Trophoblast cell (in vitro differentiated cells and primary cell): Measurements from ENCODE around the gene SLC4A4.

Experiments
- DNase-seq, 2 donors: peaks; one replicate each; pipeline ENCODE4 v3.0.0-alpha.2; 2016
- H2AFZ ChIP-seq: 2 replicates; pipeline ENCODE4 v1.6.1; 2013; ENCODE audit warnings: low read length, moderate library complexity, mild to moderate bottlenecking; ENCODE audit not compliant: insufficient read depth, poor library complexity
- H2AK5ac ChIP-seq: 2 replicates; pipeline ENCODE4 v1.6.1; 2013; ENCODE audit warnings: mild to moderate bottlenecking, low read length
- H2BK120ac ChIP-seq: 2 replicates; pipeline ENCODE4 v1.6.1; 2013; ENCODE audit warnings: low read length, mild to moderate bottlenecking, moderate library complexity; ENCODE audit not compliant: insufficient read depth, poor library complexity
- H2BK12ac ChIP-seq: 2 replicates; pipeline ENCODE4 v1.6.1; 2013; ENCODE audit warnings: mild to moderate bottlenecking, low read length, moderate library complexity
- H2BK5ac ChIP-seq: 2 replicates; pipeline ENCODE4 v1.6.1; 2013; ENCODE audit warnings: low read length, low read depth, moderate library complexity, mild to moderate bottlenecking; ENCODE audit not compliant: poor library complexity
- H3K14ac ChIP-seq: 2 replicates; pipeline ENCODE4 v1.6.1; 2013; ENCODE audit warnings: mild to moderate bottlenecking, low read length
- H3K18ac ChIP-seq: 2 replicates; pipeline ENCODE4 v1.6.1; 2013; ENCODE audit warnings: mild to moderate bottlenecking, low read length
- H3K23ac ChIP-seq: 2 replicates; pipeline ENCODE4 v1.6.1; 2013; ENCODE audit warnings: low read length
- H3K27ac ChIP-seq: 2 replicates; pipeline ENCODE4 v1.5.1; 2013; ENCODE audit warnings: low read depth, mild to moderate bottlenecking, inconsistent platforms, low read length, moderate library complexity
- H3K27me3 ChIP-seq: 2 replicates; pipeline ENCODE4 v1.6.1; 2013; ENCODE audit warnings: inconsistent platforms, mild to moderate bottlenecking, low read length, moderate library complexity; ENCODE audit not compliant: insufficient read depth
- H3K36me3 ChIP-seq, 2 experiments: 1 replicate in 1 of 2; 2 replicates in 1 of 2; pipeline ENCODE4 v1.6.1; 2013; ENCODE audit warnings: low read length in 2 of 2, mild to moderate bottlenecking in 2 of 2, moderate library complexity in 1 of 2; ENCODE audit not compliant: insufficient read depth in 2 of 2, control insufficient read depth in 1 of 2
- H3K4ac ChIP-seq: 2 replicates; pipeline ENCODE4 v1.6.1; 2013; ENCODE audit warnings: low read depth, mild to moderate bottlenecking, low read length, moderate library complexity
- H3K4me1 ChIP-seq, 2 experiments: 1 replicate in 1 of 2; 2 replicates in 1 of 2; pipeline ENCODE4 v1.6.1; 2013; ENCODE audit warnings: low read length in 2 of 2, mild to moderate bottlenecking in 2 of 2, moderate library complexity in 1 of 2; ENCODE audit not compliant: insufficient read depth in 2 of 2, control insufficient read depth in 1 of 2
- H3K4me2 ChIP-seq: 2 replicates; pipeline ENCODE4 v1.6.1; 2013; ENCODE audit warnings: inconsistent platforms, mild to moderate bottlenecking, low read length, moderate library complexity
- H3K4me3 ChIP-seq: 2 replicates; pipeline ENCODE4 v1.5.1; 2013; ENCODE audit warnings: mild to moderate bottlenecking, low read depth, low read length, inconsistent platforms
- H3K79me1 ChIP-seq: one replicate; pipeline ENCODE4 v1.6.1; 2013; ENCODE audit warnings: low read length
- H3K79me2 ChIP-seq: 2 replicates; pipeline ENCODE4 v1.6.1; 2013; ENCODE audit warnings: low read length, mild to moderate bottlenecking; ENCODE audit not compliant: control insufficient read depth, insufficient read depth, poor library complexity
- H3K9ac ChIP-seq: 2 replicates; pipeline ENCODE4 v1.6.1; 2013; ENCODE audit warnings: mild to moderate bottlenecking, low read length
- H3K9me3 ChIP-seq: 2 replicates; pipeline ENCODE4 v1.6.1; 2013; ENCODE audit warnings: low read depth, mild to moderate bottlenecking, control low read depth, inconsistent platforms, low read length; ENCODE audit not compliant: insufficient read depth
- H4K12ac ChIP-seq: 2 replicates; pipeline ENCODE4 v1.6.1; 2013; ENCODE audit warnings: low read depth, mild to moderate bottlenecking, low read length, moderate library complexity
- H4K8ac ChIP-seq: 2 replicates; pipeline ENCODE4 v1.6.1; 2013; ENCODE audit warnings: low read depth, mild to moderate bottlenecking, low read length, moderate library complexity
- H4K91ac ChIP-seq: one replicate; pipeline ENCODE4 v1.6.1; 2013; ENCODE audit warnings: low read depth, mild to moderate bottlenecking, low read length, moderate library complexity
- WGBS: extraction: QIAGEN DNeasy Blood & Tissue Kit; methylation state at CpG from one replicate; pipeline ENCODE4 v1.1.7; 2013; ENCODE audit warnings: missing lambda C conversion rate; ENCODE audit not compliant: insufficient read length, insufficient coverage; ENCODE audit errors: extremely low coverage; 5-methylcytosine and 5-hydroxymethylcytosine counted together

SLC4A4 gene

DNA sequence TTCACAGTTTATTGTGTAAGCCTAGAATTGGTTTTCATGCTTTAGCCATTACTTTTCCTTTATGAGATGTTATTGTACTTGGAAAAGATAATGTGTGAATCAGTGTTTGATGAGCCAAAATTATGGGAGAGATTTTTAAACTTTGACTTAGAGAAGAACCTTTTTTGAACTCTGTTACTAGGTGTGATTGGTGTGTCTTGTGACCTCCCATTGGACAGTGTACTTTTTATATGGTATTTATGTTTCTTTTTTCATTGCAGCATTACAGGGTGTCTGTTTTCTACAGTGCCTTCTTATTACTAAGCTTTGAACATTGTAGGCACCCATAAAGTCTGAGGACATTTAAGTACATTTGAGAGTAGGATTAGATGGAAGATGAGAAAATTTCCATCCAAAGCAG, 91.1 kb downstream of the SLC4A4 start:
- Histone ChIP-seq H3K27ac (no peak overlapping the region), H3K4me2 (no peak overlapping the region), H3K4ac (no peak overlapping the region)

DNA sequence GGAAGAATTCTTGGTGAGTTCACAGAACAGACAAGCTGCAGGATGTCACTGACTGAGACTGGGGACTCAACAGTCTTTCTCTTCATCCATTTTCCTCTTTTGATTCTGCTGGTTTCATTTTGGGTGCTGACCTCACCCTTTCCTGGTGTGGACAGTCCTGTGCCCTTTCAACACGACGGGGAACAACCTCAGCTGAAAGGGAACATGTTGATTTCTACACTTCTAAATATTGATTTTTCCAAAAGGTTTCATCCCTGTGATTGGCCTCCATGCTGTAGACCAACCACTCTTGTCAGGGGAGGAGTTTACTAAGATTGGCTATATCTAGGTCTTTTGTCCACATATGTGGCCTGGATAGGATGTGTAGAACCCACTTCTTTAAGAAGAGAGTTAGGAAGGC, 91.8 kb downstream of the SLC4A4 start:
- no peak overlapping the region for H3K4ac ChIP-seq
- H2BK5ac ChIP-seq = no peak overlapping the region
- no peak overlapping the region for H3K18ac ChIP-seq
- no peak overlapping the region for H3K27ac ChIP-seq
- H3K23ac ChIP-seq = no peak overlapping the region
- H3K79me1 ChIP-seq = no peaks in the 10 kb centered on the region
- H2AK5ac ChIP-seq = no peak overlapping the region
- no peak overlapping the region for H2BK12ac ChIP-seq
- no peaks in the 10 kb centered on the region for H3K36me3 ChIP-seq
- no CpG with 5 or more reads among the region's 2 CpGs for WGBS
- no peak overlapping the region for H4K8ac ChIP-seq
- H2AFZ ChIP-seq = no peak overlapping the region
- H4K91ac ChIP-seq = no peak overlapping the region
- H3K27me3 ChIP-seq = no peaks in the 10 kb centered on the region
- no peak overlapping the region for H3K4me3 ChIP-seq
- H3K14ac ChIP-seq = no peak overlapping the region
- H3K9me3 ChIP-seq = no peaks in the 10 kb centered on the region
- H3K4me1 ChIP-seq = no peaks in the 10 kb centered on the region
- H3K9ac ChIP-seq = no peak overlapping the region
- no peak for DNase-seq
- no peaks in the 10 kb centered on the region for H3K79me2 ChIP-seq
- H4K12ac ChIP-seq = no peak overlapping the region
- H2BK120ac ChIP-seq = no peak overlapping the region
- no peak overlapping the region for H3K4me2 ChIP-seq

More for the DNA sequence above, 91.1 kb downstream of the SLC4A4 start:
- Histone ChIP-seq H3K4me1 (no peaks in the 10 kb centered on the region), H2BK120ac (no peak overlapping the region), H3K36me3 (no peaks in the 10 kb centered on the region), H4K91ac (no peak overlapping the region), H3K79me2 (no peaks in the 10 kb centered on the region), H3K9ac (no peak overlapping the region), H2BK12ac (no peak overlapping the region), H4K8ac (no peak overlapping the region), H3K9me3 (no peaks in the 10 kb centered on the region), H2AK5ac (no peak overlapping the region), H2BK5ac (no peak overlapping the region), H3K79me1 (no peaks in the 10 kb centered on the region), H3K4me3 (no peak overlapping the region), H3K18ac (no peak overlapping the region), H4K12ac (no peak overlapping the region), H3K14ac (no peak overlapping the region), H3K23ac (no peak overlapping the region), H3K27me3 (no peaks in the 10 kb centered on the region), H2AFZ (no peak overlapping the region)
- no peak for DNase-seq

- no peak overlapping the region for H4K8ac ChIP-seq
- H3K9ac ChIP-seq = no peak overlapping the region
- H2BK120ac ChIP-seq = no peak overlapping the region
- H2BK12ac ChIP-seq = no peak overlapping the region
- no peaks in the 10 kb centered on the region for H3K4me1 ChIP-seq
- H4K91ac ChIP-seq = no peak overlapping the region
- H2AFZ ChIP-seq = no peak overlapping the region
- no peak overlapping the region for H3K4me2 ChIP-seq
- no peaks in the 10 kb centered on the region for H3K79me1 ChIP-seq
- H3K23ac ChIP-seq = no peak overlapping the region
- H3K27ac ChIP-seq = no peak overlapping the region
- no peaks in the 10 kb centered on the region for H3K36me3 ChIP-seq
- no peaks in the 10 kb centered on the region for H3K27me3 ChIP-seq
- H2AK5ac ChIP-seq = no peak overlapping the region
- no peak overlapping the region for H3K18ac ChIP-seq
- WGBS = no CpG with 5 or more reads among the region's 2 CpGs
- no peaks in the 10 kb centered on the region for H3K79me2 ChIP-seq
- no peak overlapping the region for H2BK5ac ChIP-seq
- no peak overlapping the region for H3K14ac ChIP-seq
- no peak for DNase-seq
- no peak overlapping the region for H3K4ac ChIP-seq
- H3K9me3 ChIP-seq = no peaks in the 10 kb centered on the region
- H4K12ac ChIP-seq = no peak overlapping the region
- no peak overlapping the region for H3K4me3 ChIP-seq
Observed at GRCh38 chr4:71440612-71441011, 101.8 kb downstream of the SLC4A4 start.

DNA sequence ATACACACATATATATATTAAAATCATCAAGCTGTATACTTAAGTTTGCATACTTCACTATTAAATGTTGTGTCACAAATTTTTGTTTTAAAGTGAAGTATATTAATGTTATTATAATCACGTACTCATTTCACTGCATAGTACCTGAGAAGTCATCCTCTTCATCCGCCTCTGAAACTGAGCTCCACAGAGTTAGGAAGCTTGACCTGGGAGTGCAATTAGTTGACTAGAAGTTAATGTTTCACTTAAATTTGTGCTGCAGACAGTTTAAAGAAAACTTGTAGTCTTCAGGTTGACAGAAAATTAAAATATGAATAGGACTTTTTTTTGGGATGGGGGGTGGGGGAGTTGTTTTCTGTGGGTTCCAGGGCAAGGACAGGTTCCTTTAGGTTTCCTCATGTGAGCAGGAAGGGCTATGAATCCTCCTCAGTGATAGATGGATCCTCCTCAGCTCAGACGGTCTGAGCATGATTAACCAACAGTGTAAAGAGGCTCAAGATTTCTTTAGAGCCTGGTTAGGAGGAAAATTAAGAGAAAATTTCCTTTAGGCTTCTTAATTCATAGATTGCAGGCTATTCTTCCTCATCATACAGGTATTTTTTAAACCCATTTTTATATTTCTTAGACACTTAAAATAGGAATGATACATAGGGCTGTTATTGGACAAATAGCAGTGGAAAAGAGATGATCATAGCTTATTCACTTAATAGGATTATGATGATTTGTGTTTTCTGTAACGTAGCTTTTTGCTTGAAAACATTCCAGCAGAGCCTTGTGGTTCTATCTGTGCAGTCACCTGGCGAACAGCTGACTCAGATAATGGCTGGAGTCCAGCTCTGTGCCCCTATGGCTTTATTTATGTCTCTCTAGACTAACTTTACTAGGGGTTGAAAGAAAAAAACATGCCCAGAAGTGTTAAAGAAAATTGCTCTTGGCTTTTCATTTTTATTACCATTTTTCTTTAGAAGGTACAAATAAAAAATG, 102.7 kb downstream of the SLC4A4 start:
- no peak overlapping the region for H3K27ac ChIP-seq
- no peaks in the 10 kb centered on the region for H3K9me3 ChIP-seq
- no peak overlapping the region for H3K4ac ChIP-seq
- no peaks in the 10 kb centered on the region for H3K36me3 ChIP-seq
- no peak overlapping the region for H3K4me2 ChIP-seq
- H3K23ac ChIP-seq = no peak overlapping the region
- H2BK12ac ChIP-seq = no peak overlapping the region
- peak in 1 of 2 donors; percentile 35 for DNase-seq
- H3K79me1 ChIP-seq = no peaks in the 10 kb centered on the region
- no peak overlapping the region for H2AK5ac ChIP-seq
- no peak overlapping the region for H3K14ac ChIP-seq
- no CpG with 5 or more reads among the region's 5 CpGs for WGBS
- H2BK5ac ChIP-seq = no peak overlapping the region
- H3K18ac ChIP-seq = no peak overlapping the region
- H3K4me3 ChIP-seq = no peak overlapping the region
- no peak overlapping the region for H4K12ac ChIP-seq
- no peak overlapping the region for H2BK120ac ChIP-seq
- H2AFZ ChIP-seq = no peak overlapping the region
- H3K9ac ChIP-seq = no peak overlapping the region
- no peaks in the 10 kb centered on the region for H3K4me1 ChIP-seq
- H4K8ac ChIP-seq = no peak overlapping the region
- no peaks in the 10 kb centered on the region for H3K79me2 ChIP-seq
- H3K27me3 ChIP-seq = no peaks in the 10 kb centered on the region
- H4K91ac ChIP-seq = no peak overlapping the region
